ENCODE results near the gene BRD1. TPM values are rescaled to one million over a fixed set of nuclear protein-coding genes. Genes with fewer than 3 reads are reported as not detected.
A peak's percentile ranks its signal among the peaks of the same experiment; 100 is the strongest.

BRD1 gene
- total RNA-seq, 1 experiment from 2014 or later = 51.2 TPM

DNA sequence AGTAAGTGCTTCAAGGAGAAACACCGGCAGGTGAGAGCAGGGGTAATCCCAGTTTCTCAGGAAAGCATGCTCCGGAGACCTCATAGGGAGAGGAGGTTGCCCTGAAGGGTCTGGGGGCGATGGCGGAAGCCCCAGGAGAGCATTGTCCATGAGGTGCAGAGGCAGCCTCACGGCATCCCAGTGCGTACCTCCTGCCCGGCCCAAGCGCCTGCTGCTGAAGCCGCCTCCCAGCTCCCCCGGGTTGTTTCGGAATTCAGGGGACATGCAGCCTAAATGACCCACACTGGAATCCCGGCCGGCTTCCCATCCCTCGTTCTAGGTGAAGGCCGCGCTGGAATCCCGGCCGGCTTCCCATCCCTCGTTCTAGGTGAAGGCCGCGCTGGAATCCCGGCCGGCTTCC lies 28.7 kb upstream of the BRD1 start:
- no peaks in the 10 kb centered on the region for H3K27me3 ChIP-seq (replicated peaks; ENCODE audit: insufficient read depth, low read depth, low read length, poor library complexity)
- ChIA-PET POLR2A (ENCODE audit: low non-redundant PET) (no interaction called here), CTCF (no interaction called here)
- H3K4me1 ChIP-seq (ENCODE audit: insufficient read depth, low read length, poor library complexity, severe bottlenecking) = peaks cover 12% of the 10 kb centered on the region
- no peaks in the 10 kb centered on the region for H3K9me3 ChIP-seq (ENCODE audit: low read depth, low read length, poor library complexity, severe bottlenecking)
- intact Hi-C loops (cut with micrococcal nuclease; ENCODE audit: unreplicated experiment) = no loop called here
- BruUV-seq (replicated peaks) = no TSS peak
- H3K36me3 ChIP-seq (ENCODE audit: insufficient read depth, low read length, poor library complexity, severe bottlenecking) = no peaks in the 10 kb centered on the region
- H3K4me3 ChIP-seq (ENCODE audit: low read depth, low read length, poor library complexity, severe bottlenecking) = no peak overlapping the region
- H3K27ac ChIP-seq (ENCODE audit: low read depth, low read length, poor library complexity, severe bottlenecking) = no peak overlapping the region
- TF ChIP-seq EZH2 (IDR thresholded peaks at IDR 0.05; ENCODE audit: borderline replicate concordance, low read depth, low read length, poor library complexity, severe bottlenecking) = no peak
- TF ChIP-seq, protein P1, sequence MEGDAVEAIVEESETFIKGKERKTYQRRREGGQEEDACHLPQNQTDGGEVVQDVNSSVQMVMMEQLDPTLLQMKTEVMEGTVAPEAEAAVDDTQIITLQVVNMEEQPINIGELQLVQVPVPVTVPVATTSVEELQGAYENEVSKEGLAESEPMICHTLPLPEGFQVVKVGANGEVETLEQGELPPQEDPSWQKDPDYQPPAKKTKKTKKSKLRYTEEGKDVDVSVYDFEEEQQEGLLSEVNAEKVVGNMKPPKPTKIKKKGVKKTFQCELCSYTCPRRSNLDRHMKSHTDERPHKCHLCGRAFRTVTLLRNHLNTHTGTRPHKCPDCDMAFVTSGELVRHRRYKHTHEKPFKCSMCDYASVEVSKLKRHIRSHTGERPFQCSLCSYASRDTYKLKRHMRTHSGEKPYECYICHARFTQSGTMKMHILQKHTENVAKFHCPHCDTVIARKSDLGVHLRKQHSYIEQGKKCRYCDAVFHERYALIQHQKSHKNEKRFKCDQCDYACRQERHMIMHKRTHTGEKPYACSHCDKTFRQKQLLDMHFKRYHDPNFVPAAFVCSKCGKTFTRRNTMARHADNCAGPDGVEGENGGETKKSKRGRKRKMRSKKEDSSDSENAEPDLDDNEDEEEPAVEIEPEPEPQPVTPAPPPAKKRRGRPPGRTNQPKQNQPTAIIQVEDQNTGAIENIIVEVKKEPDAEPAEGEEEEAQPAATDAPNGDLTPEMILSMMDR (conservative IDR thresholded peaks at IDR 0.05; ENCODE audit: low read depth, low read length) = no peak
- no peak for DNase-seq (ENCODE audit: low spot score)

DNA sequence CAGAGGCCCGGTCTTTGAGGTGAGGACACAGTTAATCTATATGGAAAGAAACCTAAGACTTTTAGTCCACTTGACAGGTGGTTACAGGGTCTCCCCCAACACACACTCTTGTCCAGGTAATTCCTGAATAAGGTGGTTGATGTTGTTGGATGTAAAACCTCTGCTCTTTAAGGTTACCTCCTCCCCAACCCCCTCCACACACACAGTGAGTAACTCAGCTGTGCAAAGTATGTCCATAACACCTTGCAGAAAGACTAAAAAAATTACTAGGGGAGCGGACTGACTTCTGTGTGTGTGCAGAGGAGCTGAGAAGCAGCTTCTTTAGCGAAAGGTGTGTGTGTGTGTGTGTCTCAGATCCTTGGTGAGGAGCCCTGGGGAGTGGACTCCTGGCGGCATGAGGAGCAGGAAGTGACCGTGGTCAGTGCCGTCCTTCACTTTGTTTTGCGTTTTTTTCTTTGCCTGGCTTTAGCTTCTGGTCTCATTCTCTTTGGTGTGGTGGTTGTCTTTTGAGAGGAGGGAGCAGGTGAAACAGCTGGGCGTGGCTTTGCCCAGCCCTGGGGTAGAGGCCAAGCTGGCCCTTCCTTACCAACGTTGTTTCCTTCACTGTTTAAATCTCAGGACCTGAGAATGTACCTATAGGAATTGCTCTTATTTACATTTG lies 27.7 kb upstream of the BRD1 start:
- Histone ChIP-seq H3K9me3 (ENCODE audit: low read depth, low read length, poor library complexity, severe bottlenecking) (no peaks in the 10 kb centered on the region), H3K4me3 (ENCODE audit: low read depth, low read length, poor library complexity, severe bottlenecking) (peak overlapping the region; percentile 73), H3K4me1 (ENCODE audit: insufficient read depth, low read length, poor library complexity, severe bottlenecking) (peaks cover 12% of the 10 kb centered on the region), H3K27ac (ENCODE audit: low read depth, low read length, poor library complexity, severe bottlenecking) (peak overlapping the region; percentile 26), H3K36me3 (ENCODE audit: insufficient read depth, low read length, poor library complexity, severe bottlenecking) (no peaks in the 10 kb centered on the region), H3K27me3 (replicated peaks; ENCODE audit: insufficient read depth, low read depth, low read length, poor library complexity) (peaks cover 6% of the 10 kb centered on the region)
- TF ChIP-seq EZH2 (IDR thresholded peaks at IDR 0.05; ENCODE audit: borderline replicate concordance, low read depth, low read length, poor library complexity, severe bottlenecking) = no peak
- TF ChIP-seq, protein P1 (conservative IDR thresholded peaks at IDR 0.05; ENCODE audit: low read depth, low read length) = no peak
- CTCF ChIA-PET = interaction anchor here (0.5 kb wide), 1 partner anchor 57 kb away, joined by 3 read pairs; no protein-coding TSS in a partner anchor
- no TSS peak for BruUV-seq (replicated peaks)
- POLR2A ChIA-PET (ENCODE audit: low non-redundant PET) = no interaction called here
- DNase-seq (ENCODE audit: low spot score) = no peak
- intact Hi-C loops (cut with micrococcal nuclease; ENCODE audit: unreplicated experiment) = no loop called here

DNA sequence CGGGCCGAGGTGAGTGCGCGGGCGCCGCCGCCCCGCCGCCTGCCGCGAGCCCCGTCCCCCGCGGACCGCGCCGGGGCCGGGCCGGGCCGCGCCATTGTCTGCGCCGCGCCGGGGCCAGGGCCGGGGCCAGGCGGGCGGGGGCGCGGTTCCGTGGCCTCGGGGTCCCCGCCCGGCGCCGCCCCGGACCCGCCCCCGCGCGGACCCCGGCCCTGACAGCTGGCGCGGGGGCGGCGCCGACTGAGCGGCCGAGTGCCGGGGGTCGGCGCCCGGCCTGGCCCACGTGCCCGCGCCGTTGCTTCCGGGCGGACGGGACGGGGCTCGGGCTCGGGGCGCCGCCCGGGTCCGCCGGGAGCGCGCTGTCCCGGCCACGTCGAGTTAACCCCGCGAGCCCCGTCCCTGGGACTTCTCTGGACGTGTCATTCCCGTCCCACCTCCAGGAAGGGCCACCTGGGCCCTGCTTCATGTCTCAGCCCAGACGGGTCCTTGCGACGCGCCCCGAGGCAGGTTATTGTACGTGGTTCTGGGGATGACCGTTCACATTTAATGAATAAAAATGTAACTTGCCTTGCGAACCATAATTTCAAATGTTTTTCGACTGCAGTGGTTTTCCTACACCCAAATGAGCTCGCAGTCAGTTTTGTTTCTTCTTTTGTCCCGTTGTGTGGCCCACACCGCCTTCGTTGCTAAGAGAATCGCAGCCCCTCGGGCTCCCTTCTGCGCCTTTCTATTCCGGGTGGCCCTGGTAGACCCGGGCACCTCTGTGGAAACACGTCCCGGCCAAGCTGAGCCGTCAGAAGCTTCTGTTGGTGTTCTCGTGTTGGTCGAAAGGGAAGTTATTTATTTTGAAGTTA lies 26.5 kb upstream of the BRD1 start:
- H3K4me1 ChIP-seq (ENCODE audit: insufficient read depth, low read length, poor library complexity, severe bottlenecking) = peaks cover 12% of the 10 kb centered on the region
- BruUV-seq (replicated peaks) = no TSS peak
- ChIA-PET CTCF (no interaction called here), POLR2A (ENCODE audit: low non-redundant PET) (no interaction called here)
- no peaks in the 10 kb centered on the region for H3K9me3 ChIP-seq (ENCODE audit: low read depth, low read length, poor library complexity, severe bottlenecking)
- H3K27me3 ChIP-seq (replicated peaks; ENCODE audit: insufficient read depth, low read depth, low read length, poor library complexity) = peaks cover 18% of the 10 kb centered on the region
- peak overlapping the region; percentile 63 for H3K27ac ChIP-seq (ENCODE audit: low read depth, low read length, poor library complexity, severe bottlenecking)
- H3K4me3 ChIP-seq (ENCODE audit: low read depth, low read length, poor library complexity, severe bottlenecking) = peak overlapping the region; percentile 73
- TF ChIP-seq EZH2 (IDR thresholded peaks at IDR 0.05; ENCODE audit: borderline replicate concordance, low read depth, low read length, poor library complexity, severe bottlenecking) = no peak
- intact Hi-C loops (cut with micrococcal nuclease; ENCODE audit: unreplicated experiment) = no loop called here
- peak; percentile 36 for DNase-seq (ENCODE audit: low spot score)
- no peaks in the 10 kb centered on the region for H3K36me3 ChIP-seq (ENCODE audit: insufficient read depth, low read length, poor library complexity, severe bottlenecking)

All from A673 (cell line).